ENCODE results near the gene SAPCD2. TPM values are rescaled to one million over a fixed set of nuclear protein-coding genes. Genes with fewer than 3 reads are reported as not detected.

SAPCD2 gene
- total RNA-seq, 4 donors from 2014 or later, result 8.2 to 13.6 (median 13.3) TPM

DNA sequence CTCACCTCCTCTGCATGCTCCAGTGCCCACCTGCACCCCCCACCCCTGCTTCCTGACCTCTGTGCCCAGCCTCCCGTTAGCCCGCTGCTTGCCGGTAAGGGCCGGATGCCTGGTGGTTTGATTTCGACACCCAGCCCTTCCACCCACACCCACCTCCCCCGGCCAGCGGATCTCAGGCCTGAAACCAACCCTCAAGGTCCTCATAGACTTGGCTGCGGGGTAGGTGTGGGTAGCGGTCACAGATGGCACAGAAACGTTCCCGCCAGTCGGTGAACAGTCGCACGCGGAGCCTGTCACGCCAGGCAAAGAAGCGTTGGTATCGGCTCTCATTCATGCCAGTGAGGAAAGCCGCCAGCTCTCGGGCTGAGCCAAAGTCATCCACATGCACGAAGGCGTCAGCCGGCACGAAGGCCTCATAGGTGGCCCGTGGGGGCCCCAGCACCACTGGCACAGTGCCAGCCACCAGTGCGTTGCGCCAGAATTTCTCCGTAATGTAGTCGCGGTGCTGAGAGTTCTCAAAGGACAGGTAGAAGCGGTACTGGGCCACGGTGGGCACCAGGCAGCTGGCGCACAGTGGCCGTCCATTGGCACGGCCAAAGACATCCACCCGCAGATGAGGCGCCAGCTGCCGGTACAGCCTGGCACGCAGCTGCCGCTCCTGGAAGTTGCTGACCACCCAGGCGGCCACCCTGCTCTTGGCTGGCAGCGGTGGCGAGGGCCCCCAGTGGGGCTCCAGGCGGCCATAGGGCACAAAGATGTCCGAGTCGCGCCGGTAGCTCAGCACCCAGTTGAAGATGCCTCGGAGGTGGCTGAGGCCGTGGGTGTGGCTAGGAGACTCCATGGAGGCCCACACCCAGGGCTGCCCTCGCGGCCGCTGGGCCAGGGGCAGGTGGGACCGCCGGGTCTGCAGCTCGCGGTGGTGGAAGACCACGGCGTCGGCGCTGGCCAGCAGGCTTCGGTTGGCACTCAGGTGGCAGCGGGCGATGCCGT is 39.5 kb downstream of the SAPCD2 start:
- WGBS, result 94% methylated on average over 14 of the region's 65 CpGs
- no peaks in the 10 kb centered on the region for H3K9me3 ChIP-seq
- no peaks in the 10 kb centered on the region for H3K27me3 ChIP-seq
- H3K4me1 ChIP-seq, result peaks cover 57% of the 10 kb centered on the region
- TF ChIP-seq POLR2A (IDR thresholded peaks at IDR 0.05), result no peak
- TF ChIP-seq EP300 (IDR thresholded peaks at IDR 0.05), result no peak
- TF ChIP-seq POLR2AphosphoS5 (IDR thresholded peaks at IDR 0.05), result no peak
- H3K36me3 ChIP-seq, result no peaks in the 10 kb centered on the region
- no peak overlapping the region for H3K27ac ChIP-seq
- DNase-seq (ENCODE audit: low spot score in 2 of 2), result no peak
- H3K4me3 ChIP-seq, result peak overlapping the region; percentile 13

DNA sequence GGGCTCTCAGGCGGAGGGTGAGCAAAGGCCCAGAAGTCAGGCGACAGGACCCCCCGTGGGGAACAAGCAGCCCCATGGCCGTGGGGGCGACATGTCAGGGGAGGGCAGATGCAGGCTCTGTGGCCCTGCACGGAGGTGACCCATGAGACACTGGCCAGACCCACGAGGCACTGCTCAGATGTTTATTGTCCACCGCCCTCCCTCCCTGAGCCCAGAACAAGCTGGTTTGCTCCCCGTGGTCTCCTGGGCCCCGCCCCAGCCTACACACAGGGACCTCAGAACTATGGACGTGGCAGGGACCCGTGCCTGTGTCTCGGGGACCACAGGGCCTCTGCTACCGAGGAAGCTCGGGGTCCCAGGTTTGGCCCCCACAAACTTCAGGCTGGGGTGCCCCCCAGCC is 40.4 kb downstream of the SAPCD2 start:
- 67% methylated on average over 12 of the region's 15 CpGs for WGBS
- no peak for TF ChIP-seq POLR2A (IDR thresholded peaks at IDR 0.05)
- no peak for TF ChIP-seq POLR2AphosphoS5 (IDR thresholded peaks at IDR 0.05)
- TF ChIP-seq, protein P1, sequence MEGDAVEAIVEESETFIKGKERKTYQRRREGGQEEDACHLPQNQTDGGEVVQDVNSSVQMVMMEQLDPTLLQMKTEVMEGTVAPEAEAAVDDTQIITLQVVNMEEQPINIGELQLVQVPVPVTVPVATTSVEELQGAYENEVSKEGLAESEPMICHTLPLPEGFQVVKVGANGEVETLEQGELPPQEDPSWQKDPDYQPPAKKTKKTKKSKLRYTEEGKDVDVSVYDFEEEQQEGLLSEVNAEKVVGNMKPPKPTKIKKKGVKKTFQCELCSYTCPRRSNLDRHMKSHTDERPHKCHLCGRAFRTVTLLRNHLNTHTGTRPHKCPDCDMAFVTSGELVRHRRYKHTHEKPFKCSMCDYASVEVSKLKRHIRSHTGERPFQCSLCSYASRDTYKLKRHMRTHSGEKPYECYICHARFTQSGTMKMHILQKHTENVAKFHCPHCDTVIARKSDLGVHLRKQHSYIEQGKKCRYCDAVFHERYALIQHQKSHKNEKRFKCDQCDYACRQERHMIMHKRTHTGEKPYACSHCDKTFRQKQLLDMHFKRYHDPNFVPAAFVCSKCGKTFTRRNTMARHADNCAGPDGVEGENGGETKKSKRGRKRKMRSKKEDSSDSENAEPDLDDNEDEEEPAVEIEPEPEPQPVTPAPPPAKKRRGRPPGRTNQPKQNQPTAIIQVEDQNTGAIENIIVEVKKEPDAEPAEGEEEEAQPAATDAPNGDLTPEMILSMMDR (IDR thresholded peaks at IDR 0.05), result no peak
- TF ChIP-seq EP300 (IDR thresholded peaks at IDR 0.05), result no peak
- DNase-seq (ENCODE audit: low spot score in 2 of 2), result no peak
- no peak overlapping the region for H3K4me3 ChIP-seq
- H3K27ac ChIP-seq, result no peak overlapping the region
- no peaks in the 10 kb centered on the region for H3K36me3 ChIP-seq
- H3K4me1 ChIP-seq, result peaks cover 56% of the 10 kb centered on the region
- no peaks in the 10 kb centered on the region for H3K27me3 ChIP-seq
- no peaks in the 10 kb centered on the region for H3K9me3 ChIP-seq

DNA sequence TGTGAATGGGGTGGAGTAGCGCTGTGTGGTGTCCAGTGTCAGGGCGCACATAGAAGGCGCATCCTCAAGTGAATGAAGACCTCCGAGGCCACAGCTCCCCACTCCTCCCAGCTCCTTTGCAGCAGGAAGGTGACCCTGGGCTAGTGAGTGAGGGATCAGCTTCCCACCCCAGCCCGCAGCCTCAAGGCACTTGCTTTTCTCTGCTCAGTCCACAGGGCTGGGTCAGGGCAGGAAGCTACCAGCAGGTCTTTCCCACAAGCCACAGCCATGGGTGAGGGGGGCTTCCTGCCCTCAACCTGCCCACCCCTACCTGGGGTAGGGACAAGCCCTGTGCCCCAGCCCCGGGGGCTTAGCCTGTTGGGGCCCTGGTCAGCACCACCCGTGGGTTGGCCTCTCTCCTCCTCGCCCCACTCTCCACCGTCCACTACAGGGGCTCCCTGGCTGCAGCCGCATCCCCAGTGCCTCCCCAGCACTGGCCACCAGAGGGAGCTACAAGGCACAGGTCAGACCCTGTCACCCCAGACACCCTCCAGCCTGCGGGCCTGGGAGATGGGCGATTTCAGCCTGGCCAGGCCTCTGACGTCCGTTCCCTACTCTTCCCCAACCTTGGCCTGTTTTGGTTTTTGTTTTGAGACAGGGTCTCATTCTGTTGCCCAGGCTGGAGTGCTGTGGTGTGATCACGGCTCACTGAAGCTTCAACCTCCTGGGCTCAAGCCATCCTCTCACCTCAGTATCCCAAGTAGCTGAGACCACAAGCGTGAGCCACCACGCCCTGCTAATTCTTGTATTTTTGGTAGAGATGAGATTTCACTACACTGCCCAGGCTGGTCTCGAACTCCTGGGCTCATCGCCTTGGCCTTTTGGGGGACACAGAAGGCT is 41.1 kb downstream of the SAPCD2 start:
- H3K27ac ChIP-seq, result no peak overlapping the region
- no peaks in the 10 kb centered on the region for H3K27me3 ChIP-seq
- DNase-seq (ENCODE audit: low spot score in 2 of 2), result peak; percentile 88 to 89
- no peaks in the 10 kb centered on the region for H3K36me3 ChIP-seq
- H3K4me1 ChIP-seq, result peaks cover 49% of the 10 kb centered on the region
- 47% methylated on average over 7 of the region's 19 CpGs for WGBS
- peak overlapping the region; percentile 66 for H3K4me3 ChIP-seq
- TF ChIP-seq, protein P1 (IDR thresholded peaks at IDR 0.05), result peak; percentile 70 to 89
- no peak for TF ChIP-seq POLR2AphosphoS5 (IDR thresholded peaks at IDR 0.05)
- H3K9me3 ChIP-seq, result no peaks in the 10 kb centered on the region

DNA sequence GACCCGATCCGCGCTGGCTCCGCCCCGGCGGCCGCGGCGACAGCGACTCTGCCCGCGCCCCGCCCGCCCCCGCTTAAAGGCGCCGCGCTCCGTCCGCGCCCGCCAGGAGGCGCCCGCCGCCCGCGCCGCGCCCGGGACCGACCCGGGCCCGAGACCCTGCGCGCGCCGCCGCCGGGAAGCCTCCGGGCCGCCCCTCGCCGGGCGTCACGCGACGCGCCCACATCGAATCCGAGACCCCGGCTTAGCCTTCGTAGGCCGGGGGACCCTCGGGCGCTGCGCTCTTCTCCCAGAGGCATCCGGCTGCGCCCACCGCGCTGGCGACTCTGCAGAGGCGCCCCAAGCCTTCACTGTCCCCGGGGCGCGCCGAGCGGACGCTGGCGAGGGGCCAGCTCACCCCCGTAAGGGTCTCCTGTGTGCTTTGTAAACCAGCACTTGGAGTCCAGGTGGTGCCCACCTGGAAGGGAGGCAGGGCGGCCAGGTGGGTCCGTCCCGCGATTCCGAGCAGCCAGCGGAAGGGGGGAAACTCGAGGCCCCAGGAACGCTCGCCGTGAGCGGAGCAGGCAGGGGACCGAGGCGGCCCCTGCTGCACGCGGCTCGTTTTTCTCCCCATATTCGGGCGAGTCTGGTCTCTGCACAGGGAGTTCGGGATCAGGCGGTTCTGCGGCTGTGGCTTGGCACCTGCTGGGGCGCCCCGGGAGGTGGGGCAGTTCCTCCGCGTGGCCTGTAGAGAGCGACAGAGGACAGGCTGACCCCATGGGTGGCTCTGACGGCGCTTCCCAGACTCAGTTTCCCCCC is 41.9 kb downstream of the SAPCD2 start:
- DNase-seq (ENCODE audit: low spot score in 2 of 2), result no peak
- Histone ChIP-seq H3K4me3 (peak overlapping the region; percentile 66), H3K9me3 (no peaks in the 10 kb centered on the region), H3K27me3 (no peaks in the 10 kb centered on the region), H3K27ac (peak overlapping the region; percentile 68), H3K4me1 (peaks cover 48% of the 10 kb centered on the region), H3K36me3 (no peaks in the 10 kb centered on the region)
- no CpG with 5 or more reads among the region's 98 CpGs for WGBS
- TF ChIP-seq, protein P1 (IDR thresholded peaks at IDR 0.05), result peak; percentile 37 to 49
- no peak for TF ChIP-seq POLR2AphosphoS5 (IDR thresholded peaks at IDR 0.05)

All from suprapubic skin (tissue), 4 donors.